GM18520 (cell line): ENCODE measurements around the gene XXYLT1.

Experiments used
- ATAC-seq: cut with Tn5 transposase; IDR thresholded peaks from one replicate; pipeline ENCODE4 v1.9.1; 2021; ENCODE audit not compliant: unreplicated experiment

XXYLT1 gene

GRCh38 chr3:195209083-195209846, 61.7 kb downstream of the XXYLT1 start:
- no peak for ATAC-seq

GRCh38 chr3:195208631-195209030, 62.3 kb downstream of the XXYLT1 start:
- ATAC-seq = no peak

GRCh38 chr3:195208183-195208582, 62.8 kb downstream of the XXYLT1 start:
- peak; percentile 88 for ATAC-seq

- ATAC-seq = no peak
Measured at GRCh38 chr3:195207731-195208130, 63.2 kb downstream of the XXYLT1 start.

- ATAC-seq = no peak
Measured at GRCh38 chr3:195207056-195207455, 63.9 kb downstream of the XXYLT1 start.

GRCh38 chr3:195204360-195205163, 66.4 kb downstream of the XXYLT1 start:
- ATAC-seq = no peak

GRCh38 chr3:195203606-195204005, 67.4 kb downstream of the XXYLT1 start:
- ATAC-seq = no peak

- ATAC-seq = no peak
Measured at GRCh38 chr3:195201295-195201694, 69.7 kb downstream of the XXYLT1 start.

- ATAC-seq = no peak
Measured at GRCh38 chr3:195200010-195200822, 70.7 kb downstream of the XXYLT1 start.

- ATAC-seq = no peak
Measured at GRCh38 chr3:195198426-195199346, 72.3 kb downstream of the XXYLT1 start.

- no peak for ATAC-seq
Measured at GRCh38 chr3:195197765-195198425, 73.1 kb downstream of the XXYLT1 start.

- ATAC-seq = no peak
Measured at GRCh38 chr3:195196266-195196665, 74.7 kb downstream of the XXYLT1 start.

- no peak for ATAC-seq
Measured at GRCh38 chr3:195195321-195196209, 75.4 kb downstream of the XXYLT1 start.

- no peak for ATAC-seq
Measured at GRCh38 chr3:195194559-195195206, 76.3 kb downstream of the XXYLT1 start.

GRCh38 chr3:195191580-195191979, 79.4 kb downstream of the XXYLT1 start:
- ATAC-seq = no peak

GRCh38 chr3:195189821-195190220, 81.1 kb downstream of the XXYLT1 start:
- ATAC-seq = no peak

- ATAC-seq = no peak
Measured at GRCh38 chr3:195188426-195188927, 82.5 kb downstream of the XXYLT1 start.
